ENCODE results near the gene ENOSF1. TPM values are rescaled to one million over a fixed set of nuclear protein-coding genes. Genes with fewer than 3 reads are reported as not detected.
A peak's percentile ranks its signal among the peaks of the same experiment; 100 is the strongest.
"Not testable (repeated sequence)": the region's sequence is repeated elsewhere in the genome, so short reads cannot be mapped to it uniquely, and the experiment has no call there.

Gene ENOSF1
- 13.8 and 20.2 TPM in 2 replicates for total RNA-seq
- 13.0 TPM for polyA plus RNA-seq (2012)

GRCh38 chr18:712401-713134 lies at the start of gene ENOSF1:
Gene ENOSF1 (minus strand): TSS chr18:712630. CDS start chr18:712587, 43 bp downstream.
- peak; percentile 63 for DNase-seq (ENCODE audit: low read depth)

- DNase-seq (ENCODE audit: low read depth) = not testable (repeated sequence)
These were observed 47.4 kb upstream of the ENOSF1 start for GRCh38 chr18:759864-760263.

- DNase-seq (ENCODE audit: low read depth) = no peak
These were observed 43.1 kb upstream of the ENOSF1 start for GRCh38 chr18:755506-755905.

- no peak for DNase-seq (ENCODE audit: low read depth)
These were observed 42.2 kb upstream of the ENOSF1 start for GRCh38 chr18:754656-755055.

- no peak for DNase-seq (ENCODE audit: low read depth)
These were observed 38.0 kb upstream of the ENOSF1 start for GRCh38 chr18:750456-750855.

- DNase-seq (ENCODE audit: low read depth) = no peak
These were observed 32.6 kb upstream of the ENOSF1 start for GRCh38 chr18:744832-745597.

- peak; percentile 44 for DNase-seq (ENCODE audit: low read depth)
These were observed 29.6 kb upstream of the ENOSF1 start for GRCh38 chr18:741931-742512.

- no peak for DNase-seq (ENCODE audit: low read depth)
These were observed 19.9 kb upstream of the ENOSF1 start for GRCh38 chr18:732371-732770.

GRCh38 chr18:731185-731584 lies 18.8 kb upstream of the ENOSF1 start:
- no peak for DNase-seq (ENCODE audit: low read depth)

GRCh38 chr18:730692-731091 lies 18.3 kb upstream of the ENOSF1 start:
- no peak for DNase-seq (ENCODE audit: low read depth)

- not testable (repeated sequence) for DNase-seq (ENCODE audit: low read depth)
These were observed 17.7 kb upstream of the ENOSF1 start for GRCh38 chr18:730120-730519.

- DNase-seq (ENCODE audit: low read depth) = no peak
These were observed 13.2 kb upstream of the ENOSF1 start for GRCh38 chr18:725646-726045.

- DNase-seq (ENCODE audit: low read depth) = no peak
These were observed 11.2 kb upstream of the ENOSF1 start for GRCh38 chr18:723541-724080.

GRCh38 chr18:717003-717402 lies 4.6 kb upstream of the ENOSF1 start:
- no peak for DNase-seq (ENCODE audit: low read depth)

- peak; percentile 60 for DNase-seq (ENCODE audit: low read depth)
These were observed 3.2 kb upstream of the ENOSF1 start for GRCh38 chr18:715626-716025.

GRCh38 chr18:713135-713490 lies 683 bp upstream of the ENOSF1 start:
- DNase-seq (ENCODE audit: low read depth) = no peak

GRCh38 chr18:711657-712400 lies 601 bp downstream of the ENOSF1 start:
- DNase-seq (ENCODE audit: low read depth) = peak; percentile 79

- no peak for DNase-seq (ENCODE audit: low read depth)
These were observed 1.1 kb downstream of the ENOSF1 start for GRCh38 chr18:711310-711656.

GRCh38 chr18:710418-711300 lies 1.8 kb downstream of the ENOSF1 start:
- DNase-seq (ENCODE audit: low read depth) = no peak

- no peak for DNase-seq (ENCODE audit: low read depth)
These were observed 2.7 kb downstream of the ENOSF1 start for GRCh38 chr18:709771-710170.

Measured in myocyte (in vitro differentiated cells).